CD14-positive monocyte (primary cell): ENCODE results near the gene ST3GAL3. TPM values are rescaled to one million over a fixed set of nuclear protein-coding genes. Genes with fewer than 3 reads are reported as not detected.

Experiments used
- DNase-seq, 3 donors: peaks; one replicate each; pipeline ENCODE4 v3.0.0-alpha.2; 2011 to 2022
- H2AFZ ChIP-seq: 2 replicates; pipeline ENCODE4 v1.6.0; 2012; ENCODE audit warnings: mild to moderate bottlenecking, low read depth, low read length, inconsistent platforms; ENCODE audit not compliant: insufficient read depth, poor library complexity, severe bottlenecking
- H3K27ac ChIP-seq, 2 donors: 1 replicate in 1 of 2; 2 replicates in 1 of 2; pipeline ENCODE4 v1.5.1; 2012 to 2013; ENCODE audit warnings: low read length in 2 of 2, control low read depth in 1 of 2, inconsistent platforms in 1 of 2, low read depth in 1 of 2, mild to moderate bottlenecking in 1 of 2
- H3K27me3 ChIP-seq, 2 donors: one replicate each; pipeline versions ENCODE4 v1.6.0 to v1.6.1; 2011 to 2013; ENCODE audit warnings: low read length in 2 of 2; ENCODE audit not compliant: control insufficient read depth in 2 of 2, insufficient read depth in 2 of 2
- H3K36me3 ChIP-seq, 2 donors: replicated peaks in 1 of 2; 1 replicate in 1 of 2; 2 replicates in 1 of 2; pipeline versions ENCODE4 v1.5.1 to v1.6.1; 2012 to 2013; ENCODE audit warnings: low read length in 2 of 2, control low read depth in 1 of 2, inconsistent platforms in 1 of 2, mild to moderate bottlenecking in 1 of 2; ENCODE audit not compliant: insufficient read depth in 2 of 2, control insufficient read depth in 1 of 2
- H3K4me1 ChIP-seq, 2 donors: 1 replicate in 1 of 2; 2 replicates in 1 of 2; pipeline versions ENCODE4 v1.5.1 to v1.6.1; 2012 to 2013; ENCODE audit warnings: low read length in 2 of 2, control low read depth in 1 of 2, inconsistent platforms in 1 of 2, mild to moderate bottlenecking in 1 of 2, moderate library complexity in 1 of 2; ENCODE audit not compliant: insufficient read depth in 2 of 2, control insufficient read depth in 1 of 2
- H3K4me2 ChIP-seq: replicated peaks from 2 replicates; pipeline ENCODE3; 2012; ENCODE audit warnings: low read length, moderate library complexity, mild to moderate bottlenecking; ENCODE audit not compliant: poor library complexity, severe bottlenecking; ENCODE audit errors: extremely low read depth
- H3K4me3 ChIP-seq, 3 experiments: fragments of 200-600 bp in 1 of 3; sonication (generic) in 1 of 3; replicated peaks in 1 of 3; 1 replicate in 2 of 3; 2 replicates in 1 of 3; pipeline ENCODE4 v1.5.1; 2011 to 2013; ENCODE audit warnings: low read length in 3 of 3, mild to moderate bottlenecking in 3 of 3, control low read depth in 2 of 3, low read depth in 2 of 3, inconsistent platforms in 1 of 3, moderate library complexity in 1 of 3
- H3K79me2 ChIP-seq: 2 replicates; pipeline ENCODE4 v1.6.0; 2012; ENCODE audit warnings: mild to moderate bottlenecking, control low read depth, inconsistent platforms, low read length, moderate library complexity; ENCODE audit not compliant: insufficient read depth
- H3K9ac ChIP-seq: 2 replicates; pipeline ENCODE4 v1.6.0; 2017; ENCODE audit warnings: low read length, mild to moderate bottlenecking; ENCODE audit not compliant: insufficient read depth, poor library complexity, severe bottlenecking
- H3K9me3 ChIP-seq, 2 donors: replicated peaks in 1 of 2; 1 replicate in 1 of 2; 2 replicates in 1 of 2; pipeline versions ENCODE4 v1.5.1 to v1.6.1; 2012 to 2013; ENCODE audit warnings: low read length in 2 of 2, control low read depth in 1 of 2; ENCODE audit not compliant: control insufficient read depth in 1 of 2, insufficient read depth in 1 of 2
- H4K20me1 ChIP-seq: 2 replicates; pipeline ENCODE4 v1.6.0; 2012; ENCODE audit warnings: mild to moderate bottlenecking, low read length, control low read depth, moderate library complexity; ENCODE audit not compliant: insufficient read depth
- H3K27ac Mint-ChIP-seq, 7 donors: one replicate each; pipeline ENCODE4 v1.8.0; 2020; ENCODE audit warnings: mild to moderate bottlenecking in 7 of 7, mixed read lengths in 7 of 7, moderate library complexity in 6 of 7, inconsistent platforms in 2 of 7
- H3K27me3 Mint-ChIP-seq, 3 donors: one replicate each; pipeline ENCODE4 v1.8.0; 2021 to 2022; ENCODE audit warnings: low read depth in 3 of 3, mild to moderate bottlenecking in 3 of 3, mixed read lengths in 3 of 3, moderate library complexity in 3 of 3, inconsistent platforms in 1 of 3
- H3K36me3 Mint-ChIP-seq, 2 donors: one replicate each; pipeline ENCODE4 v1.8.0; 2020; ENCODE audit warnings: mixed read lengths in 2 of 2, inconsistent platforms in 1 of 2, mild to moderate bottlenecking in 1 of 2
- H3K4me1 Mint-ChIP-seq: one replicate; pipeline ENCODE4 v1.8.0; 2020; ENCODE audit warnings: mild to moderate bottlenecking, mixed read lengths
- H3K4me3 Mint-ChIP-seq, 2 donors: one replicate each; pipeline ENCODE4 v1.8.0; 2020; ENCODE audit warnings: mild to moderate bottlenecking in 2 of 2, mixed read lengths in 2 of 2, moderate library complexity in 1 of 2
- H3K9me3 Mint-ChIP-seq, 7 donors: one replicate each; pipeline ENCODE4 v1.8.0; 2020 to 2022; ENCODE audit warnings: mixed read lengths in 7 of 7, mild to moderate bottlenecking in 6 of 7, moderate library complexity in 6 of 7, inconsistent platforms in 2 of 7
- WGBS: methylation state at CpG from one replicate; pipeline ENCODE4 v1.1.5; 2013; ENCODE audit warnings: missing lambda C conversion rate; ENCODE audit not compliant: insufficient coverage; 5-methylcytosine and 5-hydroxymethylcytosine counted together
- intact Hi-C, 2 donors: fragments of 100-400 bp; cut with micrococcal nuclease; formaldehyde crosslinking; loops; one replicate each; pipeline versions ENCODE4 v1.15.0 to v1.15.1; 2023
- polyA plus RNA-seq, 3 donors: library from polyadenylated mRNA; depleted of rRNA in 1 of 3; unstranded in 2 of 3; stranded (reverse) in 1 of 3; fragments of 300-500 nt in 2 of 3; fragments of >200 nt in 1 of 3; fragmentation: Illumina TruSeq in 2 of 3; gene quantifications; 1 replicate in 2 of 3; 2 replicates in 1 of 3; pipeline ENCODE4 v1.2.3, GENCODE V29; 2012 to 2021
- TF ChIP-seq, protein P1 (sequence below): fragments of 200-600 bp; IDR thresholded peaks from one replicate; pipeline ENCODE4 v1.8.0; 2022; ENCODE audit warnings: antibody characterized with exemption, mild to moderate bottlenecking

The ST3GAL3 gene
- polyA plus RNA-seq, 3 donors: 1.6 to 4.5 (median 2.1) TPM

DNA sequence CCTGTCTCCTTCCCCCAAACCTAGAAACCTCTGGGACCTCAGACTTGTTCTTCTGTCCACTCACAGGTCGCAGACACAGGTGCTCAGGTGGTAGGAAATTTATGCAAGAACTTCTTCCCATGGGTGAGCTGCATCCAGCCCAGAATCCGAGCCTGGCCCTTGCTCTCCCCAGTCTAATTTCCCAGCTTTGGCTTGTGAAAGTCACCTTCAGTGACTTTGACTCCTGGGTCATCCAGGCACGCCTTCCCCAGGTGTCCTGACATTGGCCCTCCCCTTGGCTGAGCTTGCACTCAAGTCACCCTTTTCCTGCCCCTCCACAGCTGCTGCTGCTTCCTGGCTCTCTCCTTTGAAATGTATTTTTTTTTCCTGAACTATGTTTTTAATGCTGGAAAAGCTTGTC is 246.0 kb downstream of the ST3GAL3 start:
- no peak overlapping the region for H3K4me2 ChIP-seq
- no peak overlapping the region for H3K4me3 ChIP-seq
- H3K36me3 Mint-ChIP-seq: peaks cover 33 to 51% of the 10 kb centered on the region in 2 donors
- peaks cover 12% of the 10 kb centered on the region for H3K4me1 Mint-ChIP-seq
- H3K9me3 Mint-ChIP-seq: no peaks in the 10 kb centered on the region
- no peaks in the 10 kb centered on the region for H3K9me3 ChIP-seq
- TF ChIP-seq, protein P1, sequence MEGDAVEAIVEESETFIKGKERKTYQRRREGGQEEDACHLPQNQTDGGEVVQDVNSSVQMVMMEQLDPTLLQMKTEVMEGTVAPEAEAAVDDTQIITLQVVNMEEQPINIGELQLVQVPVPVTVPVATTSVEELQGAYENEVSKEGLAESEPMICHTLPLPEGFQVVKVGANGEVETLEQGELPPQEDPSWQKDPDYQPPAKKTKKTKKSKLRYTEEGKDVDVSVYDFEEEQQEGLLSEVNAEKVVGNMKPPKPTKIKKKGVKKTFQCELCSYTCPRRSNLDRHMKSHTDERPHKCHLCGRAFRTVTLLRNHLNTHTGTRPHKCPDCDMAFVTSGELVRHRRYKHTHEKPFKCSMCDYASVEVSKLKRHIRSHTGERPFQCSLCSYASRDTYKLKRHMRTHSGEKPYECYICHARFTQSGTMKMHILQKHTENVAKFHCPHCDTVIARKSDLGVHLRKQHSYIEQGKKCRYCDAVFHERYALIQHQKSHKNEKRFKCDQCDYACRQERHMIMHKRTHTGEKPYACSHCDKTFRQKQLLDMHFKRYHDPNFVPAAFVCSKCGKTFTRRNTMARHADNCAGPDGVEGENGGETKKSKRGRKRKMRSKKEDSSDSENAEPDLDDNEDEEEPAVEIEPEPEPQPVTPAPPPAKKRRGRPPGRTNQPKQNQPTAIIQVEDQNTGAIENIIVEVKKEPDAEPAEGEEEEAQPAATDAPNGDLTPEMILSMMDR: no peak
- H3K4me1 ChIP-seq: no peaks in the 10 kb centered on the region
- WGBS: 91% methylated on average over 2 of the region's 3 CpGs
- no peak overlapping the region for H3K9ac ChIP-seq
- H3K79me2 ChIP-seq: peaks cover 10% of the 10 kb centered on the region
- H3K4me3 Mint-ChIP-seq: no peak overlapping the region
- H3K27me3 Mint-ChIP-seq: no peaks in the 10 kb centered on the region
- intact Hi-C loops: no loop called here
- H3K27me3 ChIP-seq: no peaks in the 10 kb centered on the region
- no peak overlapping the region for H3K27ac ChIP-seq
- peaks cover 33 to 59% of the 10 kb centered on the region in 2 donors for H3K36me3 ChIP-seq
- DNase-seq: no peak
- H4K20me1 ChIP-seq: peaks cover 4% of the 10 kb centered on the region
- H2AFZ ChIP-seq: no peak overlapping the region
- peak overlapping the region in 1 of 7 donors; percentile 52 for H3K27ac Mint-ChIP-seq

DNA sequence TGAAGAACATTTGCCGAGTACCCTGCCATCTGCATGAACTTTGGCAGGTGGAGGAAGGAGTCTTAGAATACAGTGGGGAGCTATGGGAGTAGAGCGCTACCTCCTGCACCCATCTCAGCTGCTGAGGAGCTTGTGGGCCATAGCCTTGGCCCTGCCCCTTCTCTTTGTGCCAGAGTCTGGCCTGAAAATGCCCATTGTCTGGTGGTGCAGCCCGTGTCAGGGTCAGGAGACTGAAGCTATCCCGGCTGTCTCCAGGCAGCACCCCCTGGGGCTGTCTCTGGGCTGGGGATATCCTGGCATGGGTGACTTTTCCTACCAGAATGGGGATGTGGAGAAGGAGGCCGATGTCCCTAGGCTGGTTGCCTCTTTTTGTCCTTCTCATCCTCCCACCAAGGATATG is 246.7 kb downstream of the ST3GAL3 start:
- Histone ChIP-seq H3K4me2 (no peak overlapping the region), H3K4me3 (no peak overlapping the region), H3K4me1 (no peaks in the 10 kb centered on the region), H3K27me3 (no peaks in the 10 kb centered on the region), H3K27ac (no peak overlapping the region), H4K20me1 (peaks cover 4% of the 10 kb centered on the region), H3K79me2 (peaks cover 10% of the 10 kb centered on the region), H3K36me3 (peaks cover 37 to 63% of the 10 kb centered on the region in 2 donors), H3K9ac (no peak overlapping the region), H3K9me3 (no peaks in the 10 kb centered on the region), H2AFZ (no peak overlapping the region)
- TF ChIP-seq, protein P1: no peak
- H3K27me3 Mint-ChIP-seq: no peaks in the 10 kb centered on the region
- no peaks in the 10 kb centered on the region for H3K9me3 Mint-ChIP-seq
- no peak overlapping the region for H3K27ac Mint-ChIP-seq
- H3K4me3 Mint-ChIP-seq: no peak overlapping the region
- H3K36me3 Mint-ChIP-seq: peaks cover 40 to 58% of the 10 kb centered on the region in 2 donors
- H3K4me1 Mint-ChIP-seq: peaks cover 5% of the 10 kb centered on the region
- intact Hi-C loops: no loop called here
- WGBS: 100% methylated on average over 2 of the region's 5 CpGs
- DNase-seq: no peak
